Activated naive CD4-positive, alpha-beta T cell treated with anti-CD3 and anti-CD28 coated beads, Interleukin-2, amount 50 U/mL, for 16 hours (primary cell): ENCODE results near the gene PQBP1.
"Not testable (repeated sequence)": the region's sequence is repeated elsewhere in the genome, so short reads cannot be mapped to it uniquely, and the experiment has no call there.

Experiments
- DNase-seq: peaks from one replicate; pipeline ENCODE4 v3.0.0-alpha.2; 2020

PQBP1 gene

DNA sequence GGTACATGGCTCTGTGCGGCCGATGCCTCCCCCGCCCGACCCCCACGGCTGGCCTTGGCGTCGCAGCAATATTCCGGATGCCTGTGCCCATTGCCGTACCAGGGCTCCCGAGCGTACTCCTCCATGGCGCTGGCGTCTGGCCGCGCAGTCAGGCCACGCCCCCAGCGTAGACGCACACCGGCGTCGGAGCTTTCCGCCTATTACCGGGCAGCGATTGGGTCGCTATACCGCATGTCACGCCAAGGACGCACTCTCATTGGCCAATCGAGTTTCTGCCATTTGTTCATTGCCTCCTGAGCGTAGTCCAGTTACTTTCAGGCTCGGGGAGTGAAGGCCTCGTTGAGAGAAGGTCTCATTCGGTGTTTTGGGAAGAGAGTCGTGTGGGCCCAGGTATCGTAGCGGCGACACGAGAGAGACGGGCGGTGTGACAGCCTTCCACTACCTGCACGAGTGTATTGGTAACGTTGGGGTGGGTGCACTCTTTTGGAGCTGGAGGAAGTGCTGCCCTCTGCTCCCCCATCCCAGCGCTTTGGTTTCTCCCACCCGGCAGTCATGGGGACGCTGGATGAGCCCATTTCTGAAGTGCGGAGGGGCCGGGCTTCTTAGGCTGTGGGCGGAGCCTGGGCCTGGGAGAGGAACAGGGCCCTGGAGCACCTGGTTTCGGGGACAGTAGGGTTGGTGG lies at the start of gene PQBP1, which contains the start of gene TIMM17B:
Gene PQBP1 (plus strand): TSS at position 306 of the 682 bp plus-strand sequence. CDS start 580 bp downstream, outside the sequence.
Gene TIMM17B (minus strand): TSS at position 144 of the 682 bp plus-strand sequence. CDS start 19 bp downstream, at position 125.
- peak; percentile 87 for DNase-seq

- DNase-seq = no peak
Observed at GRCh38 chrX:48848847-48849246, 48.9 kb upstream of the PQBP1 start.

GRCh38 chrX:48852857-48853256 lies 44.9 kb upstream of the PQBP1 start:
- no peak for DNase-seq

- not testable (repeated sequence) for DNase-seq
Observed at GRCh38 chrX:48853494-48853893, 44.2 kb upstream of the PQBP1 start.

GRCh38 chrX:48854121-48854804 lies 43.5 kb upstream of the PQBP1 start:
- not testable (repeated sequence) for DNase-seq

- no peak for DNase-seq
Observed at GRCh38 chrX:48854898-48855297, 42.8 kb upstream of the PQBP1 start.

- no peak for DNase-seq
Observed at GRCh38 chrX:48864210-48864609, 33.5 kb upstream of the PQBP1 start.

DNA sequence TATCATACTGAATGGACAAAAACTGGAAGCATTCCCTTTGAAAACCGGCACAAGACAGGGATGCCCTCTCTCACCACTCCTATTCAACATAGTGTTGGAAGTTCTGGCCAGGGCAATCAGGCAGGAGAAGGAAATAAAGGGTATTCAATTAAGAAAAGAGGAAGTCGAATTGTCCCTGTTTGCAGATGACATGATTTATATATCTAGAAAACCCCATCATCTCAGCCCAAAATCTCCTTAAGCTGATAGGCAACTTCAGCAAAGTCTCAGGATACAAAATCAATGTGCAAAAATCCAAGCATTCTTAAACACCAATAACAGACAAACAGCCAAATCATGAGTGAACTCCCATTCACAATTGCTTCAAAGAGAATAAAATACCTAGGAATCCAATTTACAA lies 25.7 kb upstream of the PQBP1 start:
- DNase-seq = not testable (repeated sequence)

GRCh38 chrX:48876944-48877343 lies 20.8 kb upstream of the PQBP1 start:
- not testable (repeated sequence) for DNase-seq

DNA sequence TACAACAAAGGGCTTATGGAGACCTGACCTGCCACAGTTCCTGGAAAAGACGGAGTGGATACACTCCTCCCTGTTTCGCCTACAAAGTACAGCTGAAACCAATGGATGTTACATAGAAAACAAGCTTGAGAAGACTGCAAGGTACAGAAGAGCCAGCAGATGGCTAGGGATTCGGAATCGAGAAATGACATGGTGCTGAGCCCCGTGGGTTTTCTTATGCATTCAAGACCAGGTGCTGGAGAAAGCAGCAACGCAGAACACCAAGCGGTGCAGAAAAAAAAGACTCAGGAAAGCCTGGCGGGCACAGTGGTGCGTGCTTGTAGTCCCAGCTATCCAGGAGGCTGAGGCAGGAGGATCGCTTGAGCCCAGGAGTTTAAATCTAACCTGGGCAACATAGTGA lies 14.0 kb upstream of the PQBP1 start:
- no peak for DNase-seq

GRCh38 chrX:48886586-48886985 lies 11.1 kb upstream of the PQBP1 start:
- DNase-seq = not testable (repeated sequence)

DNA sequence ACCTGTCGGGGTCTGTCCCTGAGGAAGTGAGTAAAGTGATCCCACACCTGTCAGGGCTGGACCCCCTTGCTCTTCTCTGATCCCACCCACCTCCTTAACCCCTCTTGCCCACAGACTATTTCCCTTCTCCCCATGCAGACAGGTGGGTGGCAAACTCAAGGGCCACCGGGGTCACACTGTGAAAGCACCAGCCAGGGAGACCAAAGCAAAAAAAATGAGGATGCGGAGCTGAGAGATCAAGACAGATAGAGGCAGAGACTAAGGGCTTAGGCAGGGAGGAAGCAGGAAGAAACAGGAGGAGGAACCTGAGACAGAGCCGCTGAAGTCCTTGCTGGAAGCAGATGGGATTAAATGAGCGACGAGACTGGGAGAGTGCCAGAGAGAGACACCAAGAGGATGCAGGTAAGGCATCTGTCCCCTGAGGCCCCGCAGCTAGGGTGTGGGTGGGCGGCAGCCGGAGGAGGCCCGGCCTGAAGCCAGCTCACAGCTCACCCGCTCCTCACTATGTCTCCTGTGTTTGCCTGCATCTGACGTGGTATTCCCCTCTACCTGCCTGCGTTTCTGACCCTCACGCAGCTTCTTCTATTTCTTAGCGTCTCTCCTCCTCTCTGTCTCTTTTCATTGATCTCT lies 7.3 kb upstream of the PQBP1 start:
- DNase-seq = peak; percentile 29

GRCh38 chrX:48890934-48891401 lies 6.8 kb upstream of the PQBP1 start:
- no peak for DNase-seq

GRCh38 chrX:48891402-48892288 lies 6.1 kb upstream of the PQBP1 start:
- peak; percentile 74 for DNase-seq

- DNase-seq = no peak
Observed at GRCh38 chrX:48892896-48893295, 4.8 kb upstream of the PQBP1 start.

DNA sequence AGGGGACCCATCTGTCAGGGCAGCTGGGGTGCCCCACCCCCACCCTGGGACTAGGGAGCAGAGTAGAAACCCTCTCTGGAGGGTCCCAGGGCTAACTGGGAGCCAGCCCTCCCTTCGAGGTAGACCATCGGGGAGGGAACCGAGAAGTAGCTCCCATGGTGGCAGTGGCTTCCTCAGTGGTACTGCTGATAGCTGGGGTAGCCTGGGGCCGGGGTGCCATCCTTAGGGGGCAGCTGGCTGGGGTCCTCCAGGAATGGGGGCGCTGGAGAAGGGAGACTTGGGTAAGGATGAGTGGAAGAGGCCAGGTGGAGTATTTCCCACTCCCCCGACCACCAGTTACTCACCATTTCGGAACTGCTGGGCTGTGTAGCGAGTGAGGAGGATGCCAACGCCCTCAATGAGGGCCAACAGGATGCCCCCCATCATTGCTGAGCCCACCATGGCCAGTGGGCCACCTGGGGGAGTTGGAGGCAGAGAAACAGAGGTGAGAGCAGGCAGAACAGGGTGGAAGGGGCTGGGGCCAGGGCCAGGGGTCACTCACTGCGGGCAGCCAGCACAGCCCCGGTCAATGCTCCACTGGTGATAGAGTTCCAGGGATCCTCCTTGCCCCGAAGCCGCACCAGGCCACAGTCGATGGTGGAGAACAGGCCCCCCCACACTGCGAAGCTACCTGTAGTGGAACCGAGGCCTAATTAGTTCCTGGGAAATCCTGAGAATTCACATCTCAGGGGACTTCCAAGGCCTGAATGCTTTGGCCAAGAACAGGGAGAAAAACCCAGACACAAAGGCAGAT lies 4.0 kb upstream of the PQBP1 start:
- DNase-seq = no peak

DNA sequence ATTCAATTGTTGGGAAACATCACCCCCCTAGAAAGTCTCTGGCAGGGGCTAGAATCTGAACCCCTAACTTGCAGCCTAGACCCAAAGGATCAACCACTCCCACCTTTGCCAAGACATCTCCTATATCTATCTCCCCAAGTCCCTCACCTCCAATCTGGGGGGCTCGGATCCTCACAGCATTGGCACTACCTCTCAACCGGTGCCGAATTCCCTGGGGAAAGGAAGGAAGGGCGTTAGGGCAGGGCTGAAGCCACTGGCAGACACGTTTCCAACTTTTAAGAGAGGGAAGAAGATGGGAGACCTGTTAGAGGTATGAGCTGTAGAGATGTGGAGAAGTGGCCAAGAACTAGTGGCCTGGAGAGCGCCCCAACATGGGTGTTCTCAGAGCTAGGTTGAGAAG lies 2.8 kb upstream of the PQBP1 start:
- DNase-seq = no peak

- DNase-seq = no peak
Observed at GRCh38 chrX:48896611-48897011, 1.1 kb upstream of the PQBP1 start.

DNA sequence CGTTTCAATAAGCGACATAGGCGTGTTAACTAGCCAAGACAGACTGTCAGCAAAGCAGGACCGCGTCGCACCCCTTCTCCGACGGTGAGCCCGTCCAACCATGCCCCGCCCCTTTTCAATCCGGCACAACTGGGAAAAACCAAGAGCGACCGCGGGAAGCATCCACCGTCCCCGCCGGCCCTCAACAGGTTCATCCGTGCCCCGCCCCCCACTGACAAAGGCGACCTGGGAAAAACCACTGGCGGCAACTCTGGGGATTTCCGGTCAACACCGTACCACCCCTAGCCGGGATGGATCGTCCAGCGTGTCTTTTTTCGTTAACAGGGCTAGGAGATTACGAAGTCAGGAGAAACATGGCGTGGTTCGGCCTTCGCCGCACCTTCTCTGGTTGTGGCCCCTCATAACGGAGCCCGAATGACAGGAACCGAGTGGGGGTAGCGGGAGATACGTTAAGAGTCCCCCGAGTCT lies 539 bp upstream of the PQBP1 start:
- peak; percentile 62 for DNase-seq

DNA sequence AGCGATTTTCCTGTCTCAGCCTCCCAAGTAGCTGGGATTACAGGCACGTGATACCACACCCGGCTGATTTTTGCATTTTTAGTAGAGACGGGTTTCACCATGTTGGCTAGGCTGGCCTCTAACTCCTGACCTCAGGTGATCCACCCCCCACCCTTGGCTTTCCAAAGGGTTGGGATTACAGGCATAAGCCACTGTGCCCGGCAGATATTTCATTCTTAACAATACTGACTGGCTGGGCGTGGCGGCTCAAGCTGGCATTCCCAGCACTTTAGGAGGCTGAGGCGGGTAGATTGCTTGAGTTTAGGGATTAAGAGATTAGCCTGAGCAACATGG lies 1.3 kb downstream of the PQBP1 start:
- DNase-seq = no peak

GRCh38 chrX:48901069-48901468 lies 3.3 kb downstream of the PQBP1 start:
- DNase-seq = no peak

- DNase-seq = no peak
Observed at GRCh38 chrX:48902135-48902534, 4.4 kb downstream of the PQBP1 start.
